ENCODE data around the gene DNAJC18.
A peak's percentile ranks its signal among the peaks of the same experiment; 100 is the strongest.

Gene DNAJC18

GRCh38 chr5:139364466-139364865 is 74.9 kb downstream of the DNAJC18 start (continued):
- TF ChIP-seq, protein P1, sequence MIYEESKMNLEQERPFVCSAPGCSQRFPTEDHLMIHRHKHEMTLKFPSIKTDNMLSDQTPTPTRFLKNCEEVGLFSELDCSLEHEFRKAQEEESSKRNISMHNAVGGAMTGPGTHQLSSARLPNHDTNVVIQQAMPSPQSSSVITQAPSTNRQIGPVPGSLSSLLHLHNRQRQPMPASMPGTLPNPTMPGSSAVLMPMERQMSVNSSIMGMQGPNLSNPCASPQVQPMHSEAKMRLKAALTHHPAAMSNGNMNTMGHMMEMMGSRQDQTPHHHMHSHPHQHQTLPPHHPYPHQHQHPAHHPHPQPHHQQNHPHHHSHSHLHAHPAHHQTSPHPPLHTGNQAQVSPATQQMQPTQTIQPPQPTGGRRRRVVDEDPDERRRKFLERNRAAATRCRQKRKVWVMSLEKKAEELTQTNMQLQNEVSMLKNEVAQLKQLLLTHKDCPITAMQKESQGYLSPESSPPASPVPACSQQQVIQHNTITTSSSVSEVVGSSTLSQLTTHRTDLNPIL (CRISPR knock-in tag; IDR thresholded peaks at IDR 0.05; ENCODE audit: low read depth), result no peak

- ATAC-seq, result no peak
- TF ChIP-seq SNAI2 (CRISPR knock-in tag; IDR thresholded peaks at IDR 0.05), result no peak
- TF ChIP-seq, protein P1 (CRISPR knock-in tag; IDR thresholded peaks at IDR 0.05; ENCODE audit: low read depth), result no peak
- TF ChIP-seq PPARA (CRISPR knock-in tag; IDR thresholded peaks at IDR 0.05; ENCODE audit: borderline replicate concordance), result no peak
- TF ChIP-seq ZC3H10 (CRISPR knock-in tag; IDR thresholded peaks at IDR 0.05), result no peak
- TF ChIP-seq BACH2 (CRISPR knock-in tag; IDR thresholded peaks at IDR 0.05; ENCODE audit: borderline replicate concordance), result no peak
- TF ChIP-seq RARB (CRISPR knock-in tag; IDR thresholded peaks at IDR 0.05), result no peak
- TF ChIP-seq ARNTL (CRISPR knock-in tag; IDR thresholded peaks at IDR 0.05; ENCODE audit: borderline replicate concordance, low read depth), result no peak
Measured at GRCh38 chr5:139363937-139364336, 75.4 kb downstream of the DNAJC18 start.

GRCh38 chr5:139361835-139362429 is 77.4 kb downstream of the DNAJC18 start:
- TF ChIP-seq ARNTL (CRISPR knock-in tag; IDR thresholded peaks at IDR 0.05; ENCODE audit: borderline replicate concordance, low read depth), result no peak
- TF ChIP-seq ZNF70 (CRISPR knock-in tag; IDR thresholded peaks at IDR 0.05), result no peak
- no peak for TF ChIP-seq OSR1 (CRISPR knock-in tag; IDR thresholded peaks at IDR 0.05)
- TF ChIP-seq, protein P1 (CRISPR knock-in tag; IDR thresholded peaks at IDR 0.05; ENCODE audit: low read depth), result no peak
- TF ChIP-seq ZNF8 (CRISPR knock-in tag; IDR thresholded peaks at IDR 0.05), result no peak
- TF ChIP-seq ZFP3 (CRISPR knock-in tag; IDR thresholded peaks at IDR 0.05), result no peak
- no peak for TF ChIP-seq ZFP30 (CRISPR knock-in tag; IDR thresholded peaks at IDR 0.05)
- TF ChIP-seq TCF4 (CRISPR knock-in tag; IDR thresholded peaks at IDR 0.05; ENCODE audit: borderline replicate concordance), result no peak
- no peak for TF ChIP-seq TSHZ2 (CRISPR knock-in tag; IDR thresholded peaks at IDR 0.05)
- ATAC-seq, result 0 out of 3 replicates have a peak, but pooled peaks have one; percentile 26

GRCh38 chr5:139360384-139360783 is 78.9 kb downstream of the DNAJC18 start:
- no peak for ATAC-seq
- TF ChIP-seq ZNF8 (CRISPR knock-in tag; IDR thresholded peaks at IDR 0.05) (no peak), POU6F1 (CRISPR knock-in tag; IDR thresholded peaks at IDR 0.05; ENCODE audit: borderline replicate concordance, low read depth) (no peak), ESRRG (CRISPR knock-in tag; IDR thresholded peaks at IDR 0.05) (no peak), ZFP30 (CRISPR knock-in tag; IDR thresholded peaks at IDR 0.05) (no peak), GLIS3 (CRISPR knock-in tag; IDR thresholded peaks at IDR 0.05) (no peak), TOX (CRISPR knock-in tag; IDR thresholded peaks at IDR 0.05; ENCODE audit: borderline replicate concordance) (no peak)
